K562 (cell line): ENCODE results near the gene GOLGA8M.
"Not testable (repeated sequence)": the region's sequence is repeated elsewhere in the genome, so short reads cannot be mapped to it uniquely, and the experiment has no call there.

Experiments used
- ETV6 ChIP-seq, 3 experiments: fragments of 150-350 bp in 1 of 3; sonication (generic) in 1 of 3; formaldehyde crosslinking in 1 of 3; IDR thresholded peaks; 2 replicates each; pipeline versions ENCODE4 v1.6.1 to v1.8.0; 2014 to 2022; ENCODE audit warnings: borderline replicate concordance in 2 of 3, low read depth in 2 of 3, antibody characterized with exemption in 1 of 3, low read length in 1 of 3, mild to moderate bottlenecking in 1 of 3, missing genetic modification reagents in 1 of 3
- HDAC6 ChIP-seq: IDR thresholded peaks from 2 replicates; pipeline ENCODE4 v1.6.1; 2012; ENCODE audit warnings: low read depth, mild to moderate bottlenecking, control low read depth, inconsistent platforms, low read length, moderate library complexity
- MAFG ChIP-seq: fragments of 450-650 bp; conservative IDR thresholded peaks from 2 replicates; pipeline ENCODE4 v1.6.1; 2016; ENCODE audit warnings: missing genetic modification characterization, missing compliant biosample characterization
- ZKSCAN3 ChIP-seq: fragments of 250-450 bp; sonication (Bioruptor Pico); IDR thresholded peaks from 2 replicates; pipeline ENCODE4 v1.4.0; 2020
- ZNF253 ChIP-seq: fragments of 250-450 bp; sonication (Bioruptor Pico); conservative IDR thresholded peaks from 2 replicates; pipeline ENCODE4 v1.6.1; 2021; ENCODE audit warnings: mild to moderate bottlenecking
- ZNF3 ChIP-seq: fragments of 250-450 bp; sonication (Bioruptor Pico); IDR thresholded peaks from 2 replicates; pipeline ENCODE4 v1.5.0; 2021; ENCODE audit warnings: mild to moderate bottlenecking, moderate library complexity
- ZNF324 ChIP-seq: fragments of 250-450 bp; sonication (Bioruptor Pico); IDR thresholded peaks from 2 replicates; pipeline ENCODE4 v1.4.0; 2020; ENCODE audit warnings: mild to moderate bottlenecking
- TF ChIP-seq, protein P1 (sequence below): fragments of 150-350 bp; conservative IDR thresholded peaks from 2 replicates; pipeline ENCODE4 v1.6.1; 2014; ENCODE audit warnings: low read length
- TF ChIP-seq, protein P2 (sequence below), 3 experiments: IDR thresholded peaks in 2 of 3; conservative IDR thresholded peaks in 1 of 3; 2 replicates each; pipeline ENCODE4 v1.5.1; 2011 to 2012; ENCODE audit warnings: low read length in 3 of 3, mild to moderate bottlenecking in 3 of 3, control low read depth in 2 of 3, improper control_type of control experiment in 1 of 3, inconsistent platforms in 1 of 3, low read depth in 1 of 3, mixed read lengths in 1 of 3, moderate library complexity in 1 of 3; ENCODE audit not compliant: insufficient read depth in 2 of 3
- TF ChIP-seq, protein P3 (sequence below): fragments of 450-650 bp; IDR thresholded peaks from 2 replicates; pipeline ENCODE4 v1.6.1; 2016

DNA sequence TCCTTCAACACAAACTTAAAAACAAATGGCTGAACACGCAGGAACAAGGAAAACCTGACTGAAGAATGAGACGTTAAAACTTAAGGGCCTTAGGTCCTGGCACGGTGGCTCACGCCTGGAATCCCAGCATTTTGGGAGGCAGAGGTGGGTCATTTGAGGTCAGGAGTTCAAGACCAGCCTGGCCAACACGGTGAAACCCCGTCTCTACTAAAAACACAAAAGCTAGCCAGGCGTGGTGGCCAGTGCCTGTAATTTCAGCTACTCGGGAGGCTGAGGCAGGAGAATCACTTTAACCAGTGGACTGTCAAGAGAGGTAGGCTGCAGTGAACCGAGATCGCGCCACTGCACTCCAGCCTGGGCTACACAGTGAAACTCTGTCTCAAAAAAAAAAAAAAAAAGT is 6.4 kb upstream of the GOLGA8M start:
- TF ChIP-seq, protein P1, sequence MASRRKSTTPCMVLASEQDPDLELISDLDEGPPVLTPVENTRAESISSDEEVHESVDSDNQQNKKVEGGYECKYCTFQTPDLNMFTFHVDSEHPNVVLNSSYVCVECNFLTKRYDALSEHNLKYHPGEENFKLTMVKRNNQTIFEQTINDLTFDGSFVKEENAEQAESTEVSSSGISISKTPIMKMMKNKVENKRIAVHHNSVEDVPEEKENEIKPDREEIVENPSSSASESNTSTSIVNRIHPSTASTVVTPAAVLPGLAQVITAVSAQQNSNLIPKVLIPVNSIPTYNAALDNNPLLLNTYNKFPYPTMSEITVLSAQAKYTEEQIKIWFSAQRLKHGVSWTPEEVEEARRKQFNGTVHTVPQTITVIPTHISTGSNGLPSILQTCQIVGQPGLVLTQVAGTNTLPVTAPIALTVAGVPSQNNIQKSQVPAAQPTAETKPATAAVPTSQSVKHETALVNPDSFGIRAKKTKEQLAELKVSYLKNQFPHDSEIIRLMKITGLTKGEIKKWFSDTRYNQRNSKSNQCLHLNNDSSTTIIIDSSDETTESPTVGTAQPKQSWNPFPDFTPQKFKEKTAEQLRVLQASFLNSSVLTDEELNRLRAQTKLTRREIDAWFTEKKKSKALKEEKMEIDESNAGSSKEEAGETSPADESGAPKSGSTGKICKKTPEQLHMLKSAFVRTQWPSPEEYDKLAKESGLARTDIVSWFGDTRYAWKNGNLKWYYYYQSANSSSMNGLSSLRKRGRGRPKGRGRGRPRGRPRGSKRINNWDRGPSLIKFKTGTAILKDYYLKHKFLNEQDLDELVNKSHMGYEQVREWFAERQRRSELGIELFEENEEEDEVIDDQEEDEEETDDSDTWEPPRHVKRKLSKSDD = not testable (repeated sequence)
- TF ChIP-seq ETV6 (IDR thresholded peaks at IDR 0.05; ENCODE audit: borderline replicate concordance in 1 of 2, low read depth in 2 of 2, low read length in 1 of 2); ETV6 (CRISPR knock-in tag; IDR thresholded peaks at IDR 0.05; ENCODE audit: borderline replicate concordance); ZNF3 (CRISPR knock-in tag); MAFG; HDAC6; ZNF253 (CRISPR knock-in tag); ZNF324 (CRISPR knock-in tag); ZKSCAN3 (CRISPR knock-in tag): not testable (repeated sequence)
- TF ChIP-seq, protein P2, sequence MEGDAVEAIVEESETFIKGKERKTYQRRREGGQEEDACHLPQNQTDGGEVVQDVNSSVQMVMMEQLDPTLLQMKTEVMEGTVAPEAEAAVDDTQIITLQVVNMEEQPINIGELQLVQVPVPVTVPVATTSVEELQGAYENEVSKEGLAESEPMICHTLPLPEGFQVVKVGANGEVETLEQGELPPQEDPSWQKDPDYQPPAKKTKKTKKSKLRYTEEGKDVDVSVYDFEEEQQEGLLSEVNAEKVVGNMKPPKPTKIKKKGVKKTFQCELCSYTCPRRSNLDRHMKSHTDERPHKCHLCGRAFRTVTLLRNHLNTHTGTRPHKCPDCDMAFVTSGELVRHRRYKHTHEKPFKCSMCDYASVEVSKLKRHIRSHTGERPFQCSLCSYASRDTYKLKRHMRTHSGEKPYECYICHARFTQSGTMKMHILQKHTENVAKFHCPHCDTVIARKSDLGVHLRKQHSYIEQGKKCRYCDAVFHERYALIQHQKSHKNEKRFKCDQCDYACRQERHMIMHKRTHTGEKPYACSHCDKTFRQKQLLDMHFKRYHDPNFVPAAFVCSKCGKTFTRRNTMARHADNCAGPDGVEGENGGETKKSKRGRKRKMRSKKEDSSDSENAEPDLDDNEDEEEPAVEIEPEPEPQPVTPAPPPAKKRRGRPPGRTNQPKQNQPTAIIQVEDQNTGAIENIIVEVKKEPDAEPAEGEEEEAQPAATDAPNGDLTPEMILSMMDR (IDR thresholded peaks at IDR 0.05 in 2 of 3, conservative IDR thresholded peaks at IDR 0.05 in 1 of 3; ENCODE audit: insufficient read depth in 2 of 3, low read depth in 1 of 3, low read length in 3 of 3) = not testable (repeated sequence)
- TF ChIP-seq, protein P3, sequence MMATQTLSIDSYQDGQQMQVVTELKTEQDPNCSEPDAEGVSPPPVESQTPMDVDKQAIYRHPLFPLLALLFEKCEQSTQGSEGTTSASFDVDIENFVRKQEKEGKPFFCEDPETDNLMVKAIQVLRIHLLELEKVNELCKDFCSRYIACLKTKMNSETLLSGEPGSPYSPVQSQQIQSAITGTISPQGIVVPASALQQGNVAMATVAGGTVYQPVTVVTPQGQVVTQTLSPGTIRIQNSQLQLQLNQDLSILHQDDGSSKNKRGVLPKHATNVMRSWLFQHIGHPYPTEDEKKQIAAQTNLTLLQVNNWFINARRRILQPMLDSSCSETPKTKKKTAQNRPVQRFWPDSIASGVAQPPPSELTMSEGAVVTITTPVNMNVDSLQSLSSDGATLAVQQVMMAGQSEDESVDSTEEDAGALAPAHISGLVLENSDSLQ = not testable (repeated sequence)
